Stimulated activated CD8-positive, alpha-beta memory T cell treated with anti-CD3 and anti-CD28 coated beads, Interleukin-7, amount 100 ng/mL, for 1 hour (primary cell): ENCODE data around the gene DNAJB14.
"Not testable (repeated sequence)": the region's sequence is repeated elsewhere in the genome, so short reads cannot be mapped to it uniquely, and the experiment has no call there.

Experiments used
- DNase-seq, 2 donors: peaks; one replicate each; pipeline ENCODE4 v3.0.0-alpha.2; 2020; ENCODE audit warnings: low read depth in 2 of 2

The DNAJB14 gene

DNA sequence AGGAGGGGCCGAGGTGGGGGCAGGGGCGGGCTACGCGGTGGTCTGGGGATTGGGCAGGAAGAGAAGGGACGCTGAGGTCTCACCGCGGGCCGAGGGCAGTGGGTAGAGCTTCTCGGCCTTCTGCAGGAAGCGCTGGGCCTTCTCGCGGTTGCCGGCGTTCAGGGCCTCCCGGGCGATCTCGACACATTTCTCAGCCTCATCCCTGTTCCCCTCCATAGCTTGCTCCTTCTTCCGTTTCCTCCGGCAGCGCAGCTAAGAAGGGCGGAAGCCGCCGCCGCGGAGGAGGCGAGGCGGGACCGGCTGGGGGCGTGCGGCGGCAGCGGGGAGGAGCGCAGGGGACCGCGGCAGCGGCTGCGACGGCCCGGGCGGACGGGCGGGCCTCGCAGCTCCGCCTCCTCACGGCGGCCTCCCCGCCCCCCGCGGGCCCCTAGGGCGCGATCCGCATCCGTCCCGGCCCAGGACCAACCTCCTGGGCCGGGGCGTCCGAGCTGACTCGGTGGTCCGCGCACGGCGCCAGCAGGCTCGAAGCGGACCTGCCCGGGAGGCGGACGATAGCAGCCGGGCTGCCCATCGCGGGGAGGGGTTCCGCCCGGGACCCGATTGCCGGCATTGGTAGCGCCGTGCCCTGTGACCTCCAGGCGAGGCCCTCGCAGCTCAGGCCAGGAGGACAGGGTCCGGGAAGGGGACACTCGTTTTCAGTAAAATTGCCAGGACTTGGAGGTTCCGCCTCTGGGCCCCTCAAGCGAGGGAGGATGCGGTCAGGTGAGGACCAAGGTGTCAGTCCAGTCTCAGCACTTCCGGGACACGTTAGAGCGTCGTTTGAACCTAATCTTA lies at the start of gene DNAJB14:
DNAJB14 (minus strand) TSS at position 263 of the 834 bp plus-strand sequence; CDS start at position 216, 47 bp downstream.
- peak; percentile 58 to 61 for DNase-seq

GRCh38 chr4:99991741-99992140 lies 45.3 kb upstream of the DNAJB14 start:
- DNase-seq, result no peak

- no peak for DNase-seq
Observed at GRCh38 chr4:99987681-99988080, 41.3 kb upstream of the DNAJB14 start.

GRCh38 chr4:99986792-99987191 lies 40.4 kb upstream of the DNAJB14 start:
- no peak for DNase-seq

DNA sequence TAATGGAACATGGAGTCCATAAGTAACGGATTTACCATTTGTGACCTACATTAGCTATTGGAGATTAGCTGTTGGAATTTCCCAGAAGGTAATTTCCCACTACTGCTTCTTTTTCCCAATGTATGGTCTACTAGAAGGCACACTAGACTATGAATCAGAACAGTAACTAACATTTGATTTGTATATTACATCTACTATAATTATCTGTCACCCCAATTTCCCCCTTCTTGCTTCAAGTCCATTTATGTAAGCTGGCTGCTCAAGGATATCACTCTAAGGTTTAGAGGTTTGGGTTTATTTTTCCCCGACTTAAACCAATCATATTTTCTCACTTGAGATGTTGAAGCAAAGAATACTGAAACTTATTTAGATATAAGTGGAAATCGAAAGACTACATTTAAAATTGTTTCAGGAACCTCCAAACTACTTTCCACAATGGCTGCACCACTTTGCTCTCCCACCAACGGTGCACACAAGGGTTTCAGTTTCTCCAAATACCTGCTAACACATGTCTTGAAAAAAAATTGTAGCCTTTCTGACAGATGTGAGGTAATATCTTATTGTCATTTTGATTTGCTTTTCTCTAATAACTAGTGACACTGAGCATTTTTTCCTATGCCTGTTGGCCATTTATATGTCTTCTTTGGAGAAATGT lies 37.0 kb upstream of the DNAJB14 start:
- DNase-seq, result no peak

GRCh38 chr4:99979872-99980271 lies 33.5 kb upstream of the DNAJB14 start:
- no peak for DNase-seq

GRCh38 chr4:99971453-99972111 lies 25.2 kb upstream of the DNAJB14 start:
- DNase-seq, result no peak

DNA sequence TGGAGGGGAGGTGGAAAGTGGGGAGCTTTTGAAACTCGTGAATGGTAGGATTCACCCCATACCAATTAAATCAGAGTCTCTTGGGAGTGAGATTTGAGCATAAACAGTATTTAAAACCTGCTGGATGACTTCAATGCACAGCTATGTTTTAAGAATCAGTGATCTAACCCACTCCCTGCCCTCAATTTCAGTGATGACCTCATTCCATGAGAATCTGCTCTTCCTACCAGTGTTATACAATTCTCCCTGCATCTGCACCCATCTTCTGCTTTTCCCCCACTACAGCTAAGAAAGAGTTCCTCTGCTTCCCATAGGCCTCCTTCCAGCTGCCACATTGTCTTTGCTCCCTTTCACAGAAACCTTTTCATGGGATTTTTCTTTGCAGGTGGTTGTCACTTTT lies 21.9 kb upstream of the DNAJB14 start:
- no peak for DNase-seq

DNA sequence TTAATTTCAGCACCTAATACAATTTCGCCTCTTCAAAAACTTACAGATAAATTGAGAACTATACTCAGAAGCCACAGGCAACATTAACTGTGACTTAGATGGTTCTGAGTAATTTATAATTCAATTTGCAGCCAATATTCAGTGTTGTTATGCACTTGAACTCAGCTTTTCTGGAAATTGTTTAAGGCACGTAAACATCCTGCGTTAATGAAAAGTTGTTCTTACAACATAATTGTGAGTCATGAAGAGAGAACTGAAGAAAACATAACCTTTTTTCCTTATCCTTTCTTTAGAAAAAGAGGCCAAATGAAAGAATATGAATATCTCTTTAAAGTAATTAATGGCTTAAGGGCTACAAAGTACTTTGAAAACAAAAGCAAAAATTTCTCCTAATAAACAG lies 20.3 kb upstream of the DNAJB14 start:
- no peak for DNase-seq

GRCh38 chr4:99965674-99966350 lies 19.4 kb upstream of the DNAJB14 start:
- no peak for DNase-seq

DNA sequence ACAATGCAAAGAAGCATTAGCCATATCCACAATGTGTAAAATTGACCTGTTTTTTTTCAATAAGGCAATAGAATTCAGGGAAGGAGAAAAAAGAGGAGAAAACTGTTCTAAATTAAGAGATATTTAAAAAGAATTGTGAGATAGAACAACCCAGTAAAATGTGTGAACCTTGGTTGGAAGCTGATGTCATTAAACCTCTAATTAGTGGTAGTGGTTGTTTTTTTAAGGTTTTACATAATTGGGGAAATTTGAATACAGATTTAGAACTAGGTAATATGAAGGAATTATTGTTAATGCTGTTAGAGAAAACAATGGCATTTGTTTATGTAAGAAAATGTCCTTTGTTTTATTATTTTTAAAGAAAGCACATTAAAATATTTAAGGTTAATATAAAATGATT lies 18.8 kb upstream of the DNAJB14 start:
- DNase-seq, result no peak

- DNase-seq, result no peak
Observed at GRCh38 chr4:99961711-99962110, 15.3 kb upstream of the DNAJB14 start.

- DNase-seq, result no peak
Observed at GRCh38 chr4:99960648-99961047, 14.2 kb upstream of the DNAJB14 start.

DNA sequence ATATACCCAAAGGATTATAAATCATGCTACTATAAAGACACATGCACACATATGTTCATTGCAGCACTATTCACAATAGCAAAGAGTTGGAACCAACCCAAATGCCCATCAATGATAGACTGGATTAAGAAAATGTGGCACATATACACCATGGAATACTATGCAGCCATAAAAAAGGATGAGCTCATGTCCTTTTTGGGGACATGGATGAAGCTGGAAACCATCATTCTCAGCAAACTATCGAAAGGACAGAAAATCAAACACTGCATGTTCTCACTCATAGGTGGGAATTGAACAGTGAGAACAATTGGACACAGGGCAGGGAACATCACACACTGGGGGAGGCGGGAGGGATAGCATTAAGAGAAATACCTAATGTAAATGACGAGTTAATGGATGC lies 11.8 kb upstream of the DNAJB14 start:
- DNase-seq, result not testable (repeated sequence)

DNA sequence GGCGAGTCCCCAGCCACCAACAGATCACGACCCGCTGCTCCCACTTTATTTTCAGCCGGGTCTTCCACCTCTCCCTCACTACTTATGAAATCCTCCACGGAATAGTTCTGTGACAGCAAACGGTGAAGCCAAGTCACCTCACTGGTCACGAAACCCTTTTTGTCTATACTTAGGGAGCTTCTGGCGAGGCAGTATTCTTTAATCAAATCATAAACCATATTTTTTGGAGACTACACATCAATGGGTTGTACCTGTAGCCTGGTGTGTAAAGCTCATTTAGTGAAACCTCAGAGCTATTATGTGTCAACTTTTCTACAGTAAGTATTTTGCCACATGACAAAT lies 4.5 kb upstream of the DNAJB14 start:
- DNase-seq, result no peak

DNA sequence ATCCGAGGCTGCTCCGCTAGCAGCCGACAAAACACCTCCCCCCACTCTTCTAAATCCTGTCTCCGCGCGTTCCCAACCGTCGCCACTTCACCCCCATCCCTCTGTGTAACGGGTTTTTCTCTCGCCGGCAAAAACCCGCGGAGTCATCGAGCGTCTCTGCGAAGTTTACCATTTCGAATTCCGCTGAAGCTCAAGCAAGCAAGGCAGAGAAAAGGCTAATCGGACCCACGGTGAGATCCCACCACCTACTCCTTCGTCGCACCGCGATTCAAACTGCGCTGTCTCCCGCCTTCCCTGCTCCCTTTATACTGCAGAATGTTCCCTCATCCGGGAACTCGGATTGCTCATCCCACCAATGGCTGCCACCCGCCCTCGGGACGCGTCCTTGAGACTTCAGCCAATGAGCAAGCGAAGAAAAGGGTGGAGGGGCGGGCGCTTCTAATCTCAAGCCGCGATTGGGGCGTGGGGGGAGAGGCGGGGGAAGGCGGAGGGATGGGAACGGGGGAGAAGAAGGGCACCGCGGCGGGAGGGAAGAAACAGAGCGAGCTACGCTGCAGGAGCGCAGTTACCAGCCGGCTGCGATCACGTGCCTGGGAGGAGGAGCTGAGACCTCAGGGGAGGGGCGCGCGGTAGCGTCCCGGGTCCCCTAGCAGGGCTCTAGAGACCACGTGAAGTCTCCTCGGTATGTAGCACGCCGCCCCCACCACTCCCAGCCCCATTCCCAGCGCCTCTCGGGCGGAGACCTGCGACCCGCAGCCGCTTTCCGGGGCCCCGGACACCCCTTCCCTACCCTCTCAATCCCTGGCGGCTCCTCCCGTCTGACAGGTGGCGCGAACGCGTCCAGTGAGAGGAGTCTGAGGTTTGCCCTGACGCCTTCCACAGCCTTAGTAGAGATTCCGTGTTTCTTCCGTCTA lies 3.8 kb upstream of the DNAJB14 start, which contains the start of gene H2AZ1:
H2AZ1 (minus strand) TSS at position 277 of the 914 bp plus-strand sequence; CDS start at position 172, 105 bp downstream.
- peak; percentile 91 to 95 for DNase-seq

DNA sequence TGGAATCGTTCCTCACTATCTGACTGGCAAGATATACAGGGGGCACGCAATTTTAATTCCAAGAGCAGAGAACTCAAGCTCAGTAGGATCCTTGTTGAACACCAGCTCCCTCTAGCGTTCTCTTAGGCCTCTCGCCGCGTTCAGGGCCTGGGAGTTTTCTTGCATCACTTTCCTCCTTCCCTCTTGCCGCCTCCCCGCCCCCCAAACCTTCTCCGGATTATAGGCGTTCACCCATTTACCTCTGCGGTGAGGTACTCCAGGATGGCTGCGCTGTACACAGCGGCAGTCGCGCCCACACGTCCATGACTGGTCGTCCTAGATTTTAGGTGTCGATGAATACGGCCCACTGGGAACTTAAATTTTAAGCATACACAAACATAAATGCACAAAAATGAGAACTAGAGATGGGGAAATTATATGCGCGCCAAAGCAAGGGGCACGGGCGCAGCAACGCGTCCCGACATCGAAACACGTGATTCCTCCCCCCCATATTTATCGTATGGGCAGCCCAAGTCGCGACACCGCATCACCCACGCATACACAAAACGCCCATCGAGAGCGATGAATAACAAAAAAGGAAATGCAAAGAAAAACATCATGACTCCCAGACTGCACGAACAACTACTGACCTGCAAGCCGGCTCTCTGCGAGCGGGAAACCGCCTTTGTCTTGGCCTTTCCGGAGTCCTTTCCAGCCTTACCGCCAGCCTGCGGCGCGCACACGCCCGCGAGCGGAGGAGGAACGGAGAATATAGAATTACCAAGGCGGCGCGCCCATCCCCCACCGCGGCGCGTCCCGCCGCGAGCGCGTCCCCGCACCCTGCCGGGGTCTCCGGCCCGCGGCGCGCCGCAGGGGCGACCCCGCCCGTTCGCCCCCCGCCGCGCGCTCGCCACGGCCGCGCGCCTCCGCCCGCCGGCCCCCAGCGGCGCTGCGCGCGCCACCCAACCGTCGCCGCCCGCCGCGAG lies 2.9 kb upstream of the DNAJB14 start:
- peak; percentile 62 to 72 for DNase-seq

DNA sequence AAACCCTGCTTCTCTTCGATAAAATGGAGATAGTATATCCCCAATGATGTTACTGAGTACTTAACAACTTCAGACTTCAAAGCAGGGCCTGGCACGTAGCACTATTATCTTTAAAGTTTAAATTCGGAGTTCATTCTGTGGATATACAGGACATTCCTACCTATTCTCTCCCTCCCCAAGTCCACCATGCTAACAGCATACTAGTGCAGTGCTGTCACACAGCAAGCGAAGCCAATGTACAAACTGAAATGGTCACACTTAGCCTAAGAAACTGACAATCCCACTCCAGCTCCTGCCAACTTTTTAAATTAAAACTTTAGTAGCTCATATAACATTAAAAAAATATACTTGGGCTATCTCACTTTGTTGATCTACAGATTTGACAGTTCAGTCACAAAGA lies 1.2 kb upstream of the DNAJB14 start:
- no peak for DNase-seq

- no peak for DNase-seq
Observed at GRCh38 chr4:99947190-99947578, 766 bp upstream of the DNAJB14 start.
